Measurements from ENCODE around the gene SNAP47.

The SNAP47 gene

DNA sequence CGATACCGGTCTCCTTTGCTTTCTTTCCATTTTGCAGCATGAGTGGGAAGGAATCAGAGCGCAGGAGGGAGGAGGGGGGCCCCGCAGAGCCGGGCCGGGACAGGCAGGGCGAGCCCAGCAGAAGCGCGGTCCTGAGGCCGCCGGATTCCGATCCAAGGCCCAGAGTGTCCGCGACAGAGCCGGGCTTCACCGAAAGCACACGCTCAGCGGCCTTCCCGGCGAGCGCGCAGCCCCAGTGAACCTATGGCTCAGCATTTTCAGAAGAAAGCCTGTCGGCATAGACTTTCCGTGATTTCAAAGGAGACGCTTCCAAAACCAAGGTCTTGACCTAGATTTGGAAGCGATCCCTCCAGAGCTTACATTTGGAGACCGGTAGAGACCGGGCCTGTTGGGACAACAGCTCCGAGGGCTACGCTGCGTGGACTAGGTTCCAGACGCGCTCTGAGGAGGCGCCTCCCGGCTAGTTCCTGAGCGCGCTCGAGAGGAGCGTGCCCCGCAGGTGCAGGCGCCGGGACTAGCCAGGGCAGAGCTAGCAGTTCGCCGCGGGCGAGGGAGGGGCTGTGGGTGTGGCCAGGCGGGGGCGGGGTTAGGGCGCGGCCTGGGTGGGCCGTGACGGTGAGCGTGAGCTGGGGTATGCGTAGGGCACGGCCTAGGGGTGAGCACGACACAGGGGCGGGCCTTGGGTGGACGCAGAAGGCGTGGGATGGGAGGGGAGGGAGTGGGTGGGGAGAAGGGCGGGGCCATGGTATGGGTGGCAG, 52.5 kb downstream of the SNAP47 start:
- peak; percentile 77 to 90 for DNase-seq

DNA sequence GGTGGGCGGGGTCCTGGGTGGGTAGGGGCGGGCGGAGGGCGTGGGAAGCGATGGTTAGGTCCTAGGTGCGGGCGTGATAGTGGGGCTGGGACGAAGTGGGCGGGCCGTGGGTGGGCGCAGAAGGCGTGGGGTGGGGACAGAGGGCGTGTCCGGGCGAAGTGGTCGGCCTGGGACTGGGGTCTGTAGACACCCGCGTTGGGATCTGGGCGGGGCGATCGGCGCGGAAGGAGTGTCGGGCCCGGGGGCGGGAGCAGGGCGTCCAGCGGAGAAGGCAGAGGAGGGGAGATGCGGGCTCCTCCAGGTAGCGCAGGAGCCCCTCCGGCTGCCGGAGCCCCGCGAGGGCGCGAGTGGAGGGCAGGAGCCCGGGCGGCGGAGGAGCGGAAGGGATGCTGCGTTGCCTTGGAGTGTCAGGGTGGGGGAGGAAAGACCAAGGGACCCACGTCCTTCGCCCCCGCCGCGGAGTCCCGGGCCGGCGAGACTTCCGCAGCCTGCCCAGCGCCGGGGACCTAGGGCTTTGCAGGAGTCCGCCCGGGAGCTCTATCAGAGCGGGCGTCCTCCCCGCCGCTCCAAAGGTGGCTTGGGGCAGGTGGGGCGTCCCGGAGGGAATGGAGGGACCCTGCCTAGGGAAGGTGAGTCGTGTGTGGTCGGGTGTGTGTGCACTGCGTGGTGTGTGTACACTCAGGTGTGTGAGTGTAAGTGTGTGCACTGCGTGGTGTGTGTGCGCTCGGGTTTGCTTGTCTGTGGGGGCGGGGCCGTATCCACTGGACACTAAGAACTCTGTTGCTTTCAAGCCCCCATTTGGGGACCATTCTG, 53.2 kb downstream of the SNAP47 start:
- DNase-seq, result peak; percentile 64 to 76

DNA sequence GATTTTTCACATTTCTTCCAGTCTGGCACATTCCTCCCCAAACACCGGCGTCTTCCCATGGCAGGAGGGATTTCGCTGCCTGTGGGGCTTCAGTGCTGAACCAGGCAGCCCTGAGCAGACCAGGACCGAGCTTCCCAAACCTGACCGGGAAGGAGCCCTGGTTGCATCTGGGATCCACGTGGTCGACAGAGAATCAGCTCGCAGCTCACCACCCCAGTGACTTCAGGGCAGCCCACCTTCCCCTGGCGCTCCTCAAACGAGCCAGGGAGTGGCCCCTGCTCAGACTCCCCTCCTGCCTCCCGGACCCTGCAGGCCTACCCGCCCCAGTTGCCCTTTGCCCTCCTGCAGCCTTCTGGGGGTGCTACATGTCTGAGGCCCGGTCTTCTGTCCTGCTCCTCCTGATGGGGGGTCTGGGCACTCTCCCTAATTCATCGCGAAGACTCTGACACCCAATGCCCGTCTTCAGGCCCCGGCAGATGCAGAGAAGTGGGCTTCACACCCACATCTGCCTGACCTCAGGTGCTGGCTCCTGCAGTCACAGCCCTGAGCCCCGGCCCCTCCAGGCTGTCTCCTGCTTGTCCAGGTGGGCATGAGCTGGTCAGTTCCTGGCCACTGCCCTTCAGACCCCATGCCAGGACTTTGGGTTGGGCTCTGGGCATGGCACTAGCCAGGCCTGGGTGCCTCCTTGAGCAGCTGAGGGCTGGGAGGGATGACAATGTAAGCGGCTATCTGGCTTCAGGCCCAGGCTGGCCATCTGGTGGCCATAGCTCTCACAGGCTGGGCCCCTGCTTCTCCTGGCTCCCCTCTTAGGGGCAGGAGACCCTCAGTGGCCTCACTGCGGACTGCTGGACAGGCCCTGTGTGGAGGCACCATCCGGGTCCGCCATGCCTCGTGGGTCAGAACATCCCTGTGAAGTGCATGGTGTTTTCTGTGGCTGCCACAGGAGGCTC, 54.1 kb downstream of the SNAP47 start:
- DNase-seq, result no peak

DNA sequence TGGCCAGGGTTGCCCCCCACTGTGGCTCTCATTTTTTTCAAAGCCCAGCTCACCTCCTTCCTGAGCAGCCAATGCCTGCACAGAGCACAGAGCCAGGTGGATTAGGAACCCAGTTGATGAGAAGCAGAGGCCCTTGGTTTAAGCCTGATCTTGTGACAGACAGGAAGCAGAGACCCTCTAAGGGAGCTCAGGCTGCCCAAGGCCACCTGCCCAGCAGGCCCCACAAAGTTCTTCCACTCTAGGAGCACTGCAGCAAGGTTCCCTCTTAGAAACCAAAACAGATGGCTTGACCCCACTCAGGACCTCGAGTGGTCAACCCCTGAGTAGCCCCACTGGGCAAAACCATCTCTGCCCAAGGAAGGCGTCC, 54.8 kb downstream of the SNAP47 start:
- DNase-seq, result no peak

DNA sequence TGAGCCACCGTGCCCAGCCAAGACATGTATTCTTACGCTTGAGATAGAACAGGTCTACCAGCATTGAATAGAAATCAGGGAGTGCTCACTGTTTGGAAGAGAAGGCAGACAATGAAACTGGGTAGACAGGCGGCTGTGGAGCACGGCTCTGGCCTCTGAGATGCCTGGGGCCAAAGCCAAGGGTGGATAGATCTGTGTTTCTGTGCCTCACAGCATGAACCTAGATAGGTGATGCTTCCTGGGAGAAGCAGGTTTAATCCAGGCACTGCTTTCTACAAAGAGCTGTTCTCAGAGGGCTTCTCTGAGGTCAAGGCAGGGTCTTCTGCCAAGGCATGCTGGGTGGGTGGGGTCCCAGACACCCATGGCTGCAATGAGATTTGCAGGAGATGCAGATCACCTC, 55.6 kb downstream of the SNAP47 start:
- DNase-seq, result no peak

DNA sequence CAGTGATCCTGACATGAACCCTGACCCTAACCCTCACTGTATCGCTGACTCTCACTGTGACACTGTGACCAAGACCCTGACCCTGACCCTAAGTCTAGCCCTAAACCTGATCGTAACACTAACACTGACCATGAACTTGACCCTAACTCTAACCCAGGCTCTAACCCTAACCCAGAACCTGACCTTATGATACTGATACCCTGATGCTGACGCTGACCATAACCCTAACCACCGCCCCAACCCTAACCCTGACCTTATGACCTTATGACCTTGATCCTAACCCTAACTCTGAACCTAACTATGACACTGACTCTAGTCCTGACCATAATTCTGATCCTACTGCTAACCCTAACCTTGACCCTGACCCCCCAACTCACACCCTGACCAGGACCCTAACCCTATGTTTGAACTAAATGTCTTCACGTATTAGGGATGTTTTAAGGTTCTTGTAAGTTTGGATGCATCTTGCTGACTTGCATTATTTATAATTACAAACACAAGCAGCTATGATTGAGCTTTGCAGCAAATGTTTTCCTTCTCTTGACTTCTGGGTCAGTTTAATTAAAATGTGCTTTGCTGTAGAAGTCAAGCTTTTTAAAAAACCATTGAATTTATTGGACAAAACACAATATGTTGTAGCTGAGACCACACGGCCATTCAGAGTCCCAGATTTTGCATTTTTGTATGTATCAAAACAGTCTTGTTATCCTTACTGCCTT, 56.3 kb downstream of the SNAP47 start:
- no peak for DNase-seq

DNA sequence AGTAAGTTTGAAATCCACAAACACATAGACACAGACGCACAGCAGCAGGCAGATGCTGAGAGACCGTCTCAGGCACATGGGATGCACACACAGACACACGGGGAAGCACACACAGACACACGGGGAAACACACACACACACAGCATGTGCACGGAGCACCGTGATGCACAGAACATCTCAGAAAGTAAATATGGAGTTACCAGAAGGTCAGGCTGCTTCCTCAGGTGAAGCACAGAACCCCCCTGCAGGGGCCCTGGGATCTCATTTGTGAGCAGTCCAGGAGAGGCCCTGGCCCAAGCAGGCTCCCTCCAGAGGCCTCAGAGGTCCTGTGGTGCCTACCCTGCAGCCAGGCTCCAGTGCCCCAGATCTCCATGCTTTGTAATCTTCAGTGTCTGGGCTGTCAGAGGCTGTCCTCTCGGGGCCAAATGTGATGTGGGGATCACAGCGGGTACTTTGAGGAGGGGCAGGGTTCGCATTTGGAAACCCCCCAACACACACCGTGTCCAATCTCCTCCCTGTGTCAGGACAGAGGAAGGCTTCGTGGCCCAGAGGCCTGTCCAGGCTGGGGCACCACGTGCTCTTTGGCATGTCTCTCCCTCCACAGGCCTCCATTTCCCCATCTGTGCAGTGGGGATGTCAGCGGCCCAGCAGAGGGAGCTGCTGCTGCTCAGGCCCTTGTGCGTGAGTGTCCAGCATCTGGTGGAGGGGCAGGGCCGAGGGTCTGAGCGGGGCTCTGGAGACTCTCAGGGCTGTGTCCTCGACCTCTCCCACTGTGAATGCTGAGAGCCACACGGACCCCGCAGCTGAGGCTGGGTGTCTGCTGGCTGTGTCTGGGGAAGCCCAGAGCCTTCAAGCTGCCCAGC, 57.2 kb downstream of the SNAP47 start:
- no peak for DNase-seq

DNA sequence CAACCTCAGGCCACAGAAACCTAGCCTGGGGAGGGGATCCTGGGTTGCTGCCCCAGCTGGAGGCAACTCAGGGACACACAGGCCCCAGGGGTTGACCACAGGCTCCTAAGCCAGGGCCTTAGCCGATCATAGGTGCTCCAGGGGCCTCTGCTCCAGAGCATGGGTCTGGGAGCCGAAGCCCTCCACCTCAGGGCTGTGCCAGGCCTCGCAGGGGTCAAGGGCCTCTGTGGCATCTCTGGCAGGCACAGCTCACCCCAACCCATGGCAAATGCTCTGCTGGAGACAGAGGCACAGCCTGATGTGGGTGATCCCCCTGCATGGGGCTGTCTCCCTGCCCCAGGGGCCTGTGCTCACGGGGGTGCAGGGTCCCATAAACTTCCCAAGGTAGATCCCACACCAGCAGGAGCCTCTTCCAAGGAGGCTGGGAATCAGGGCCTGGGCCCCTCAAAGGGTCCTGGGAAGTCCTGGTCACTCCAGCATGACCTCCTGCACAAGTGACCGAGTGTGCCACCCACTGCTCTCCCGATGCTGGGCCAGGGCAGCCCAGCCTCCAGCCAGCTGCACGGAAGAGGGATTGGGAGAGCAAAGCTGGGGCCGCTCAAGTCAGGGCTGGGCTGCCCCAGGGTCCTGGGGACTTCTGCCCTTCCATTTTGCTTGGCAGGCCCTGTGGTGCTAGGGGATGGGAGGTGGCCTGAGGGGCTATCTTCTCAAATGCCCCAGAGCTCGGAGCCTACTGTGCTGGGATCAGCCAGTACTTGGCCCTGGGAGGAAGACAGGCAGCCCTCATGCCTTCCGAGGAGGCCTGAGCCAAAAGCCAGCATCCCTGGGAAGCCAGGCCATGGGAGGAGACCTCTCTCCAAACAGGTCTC, 58.1 kb downstream of the SNAP47 start:
- DNase-seq, result no peak

GRCh38 chr1:227793948-227794816, 58.9 kb downstream of the SNAP47 start:
- DNase-seq, result no peak

- no peak for DNase-seq
Observed at GRCh38 chr1:227794817-227795192, 59.6 kb downstream of the SNAP47 start.

DNA sequence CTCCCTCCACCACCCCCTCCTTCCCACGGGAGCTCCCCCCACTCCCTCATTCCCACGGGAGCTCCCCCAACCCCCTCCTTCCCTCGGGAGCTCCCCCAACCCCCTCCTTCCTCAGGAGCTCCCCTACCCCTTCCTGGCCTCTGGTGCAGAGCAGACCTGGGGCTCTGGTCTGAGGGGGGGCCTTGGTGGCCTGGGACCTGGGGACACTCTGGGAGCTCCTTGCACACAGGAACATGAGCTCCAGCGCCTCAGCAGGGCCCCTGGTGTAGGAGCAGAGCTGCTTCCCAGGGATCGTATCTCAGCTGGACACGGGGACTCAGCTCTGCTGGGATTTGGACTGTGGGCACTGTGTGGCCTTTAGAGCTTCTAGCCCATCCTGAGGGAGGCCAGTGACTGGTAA, 60.5 kb downstream of the SNAP47 start:
- no peak for DNase-seq

DNA sequence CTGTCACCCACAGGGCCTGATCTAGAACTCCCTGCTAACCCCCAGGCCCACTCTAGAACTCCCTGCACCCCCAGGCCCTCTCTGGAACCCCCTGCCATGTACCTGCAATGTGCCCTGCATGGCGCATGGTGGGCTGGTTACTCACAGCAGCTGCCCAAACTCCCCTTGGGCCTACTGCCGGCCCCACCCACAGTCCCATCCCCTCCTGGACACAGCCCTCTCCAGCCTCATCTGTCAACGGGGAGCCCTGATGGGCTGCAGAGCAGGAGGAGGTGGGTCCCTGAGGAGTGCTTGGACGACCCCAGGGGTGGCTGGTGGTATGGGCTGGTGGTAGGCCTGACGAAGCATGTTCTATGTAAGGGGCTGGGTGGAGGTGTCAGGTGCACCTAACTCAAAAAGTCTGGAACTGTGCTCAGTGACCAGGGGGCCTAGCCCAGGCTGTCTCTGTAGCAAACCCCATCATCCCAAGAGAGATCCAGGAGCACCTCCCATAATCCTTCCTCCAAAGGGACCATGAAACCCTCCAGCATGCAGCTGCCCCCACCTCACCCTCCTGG, 61.2 kb downstream of the SNAP47 start:
- no peak for DNase-seq

GRCh38 chr1:227797144-227797543, 61.9 kb downstream of the SNAP47 start:
- no peak for DNase-seq

DNA sequence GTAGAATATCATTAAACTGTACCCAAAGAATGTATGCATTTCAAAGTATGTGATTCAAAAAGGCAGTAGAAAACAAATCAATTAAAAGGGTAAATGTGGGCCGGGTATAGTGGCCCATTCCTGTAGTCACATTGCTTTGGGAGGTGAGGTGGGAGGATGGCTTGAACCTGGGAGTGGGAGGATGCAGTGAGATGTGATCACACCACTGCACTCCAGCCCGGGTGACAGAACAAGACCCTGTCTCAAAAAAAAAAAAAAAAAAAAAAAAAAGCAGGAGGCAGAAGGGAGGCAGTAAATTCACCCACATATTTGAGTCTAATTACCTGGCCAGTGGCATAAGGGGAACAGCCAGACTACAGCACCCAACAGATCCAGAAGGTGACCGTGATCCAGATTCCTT, 62.4 kb downstream of the SNAP47 start:
- no peak for DNase-seq

GRCh38 chr1:227798078-227798802, 63.0 kb downstream of the SNAP47 start:
- no peak for DNase-seq

- DNase-seq, result no peak
Observed at GRCh38 chr1:227799756-227800155, 64.5 kb downstream of the SNAP47 start.

DNA sequence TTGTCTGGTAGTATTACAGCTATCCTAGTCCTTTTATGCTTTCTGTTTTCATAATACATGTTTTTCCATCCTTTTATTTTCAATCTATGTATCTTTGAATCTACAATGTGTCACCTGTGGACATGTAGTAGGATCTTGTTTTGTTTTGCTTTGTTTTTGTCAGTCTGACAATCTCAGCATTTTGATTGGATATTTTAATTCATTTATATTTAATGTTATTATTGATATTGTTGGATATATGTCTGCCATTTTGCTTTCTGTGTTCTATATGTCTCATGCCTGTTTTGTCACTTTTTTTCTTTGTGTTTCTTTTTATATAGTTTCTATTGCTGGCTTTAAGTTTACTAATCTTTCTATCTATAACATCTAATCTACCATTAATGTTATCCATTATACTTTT, 68.7 kb downstream of the SNAP47 start:
- no peak for DNase-seq

DNA sequence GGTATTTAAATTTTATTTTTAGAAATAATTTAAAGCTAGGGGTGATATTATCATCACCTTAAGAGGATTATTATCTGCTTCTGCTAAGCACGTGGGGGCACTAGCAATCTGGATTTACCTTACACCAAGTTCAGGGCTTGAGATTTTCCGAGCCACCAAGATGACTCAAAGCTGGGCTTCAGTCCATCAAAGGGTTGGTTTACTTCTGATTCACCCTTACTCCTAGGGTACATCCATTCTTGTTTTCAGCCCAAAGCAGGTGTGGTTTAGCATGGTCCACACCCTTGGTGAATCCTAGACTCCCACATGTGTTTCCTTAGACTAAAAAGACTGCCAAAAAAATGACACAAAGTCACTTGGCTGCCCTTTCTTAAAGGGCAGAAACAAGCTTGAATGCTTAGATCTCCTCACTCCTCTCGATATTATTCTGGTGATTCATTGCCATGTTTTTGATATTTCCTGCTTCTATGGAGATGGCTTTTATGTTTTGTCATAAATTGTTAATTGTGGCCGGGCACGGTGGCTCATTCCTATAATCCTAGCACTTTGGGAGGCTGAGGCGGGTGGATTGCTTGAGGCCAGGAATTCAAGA, 70.5 kb downstream of the SNAP47 start:
- DNase-seq, result no peak
